T-cell (primary cell): ENCODE measurements around the gene TARS2. TPM values are rescaled to one million over a fixed set of nuclear protein-coding genes. Genes with fewer than 3 reads are reported as not detected.

Experiments
- ATAC-seq, 4 experiments: fragments of 200-7000 bp in 3 of 4; fragments of 150-1000 bp in 1 of 4; cut with Tn5 transposase; replicated peaks in 1 of 4; 1 replicate in 3 of 4; 2 replicates in 1 of 4; pipeline ENCODE4 v1.10.0; 2021; ENCODE audit warnings: moderate library complexity in 3 of 4, mild to moderate bottlenecking in 2 of 4, moderate number of reproducible peaks in 1 of 4
- CTCF ChIA-PET, 2 donors: fragments of 300-600 bp; sonication (Branson Sonifier 250); formaldehyde crosslinking; loops; one replicate each; lab custom pipeline; 2022; ENCODE audit warnings: antibody characterized with exemption in 2 of 2; lab: Charles Lee
- POLR2A ChIA-PET, 2 donors: fragments of 300-600 bp; sonication (Branson Sonifier 250); formaldehyde crosslinking; loops; one replicate each; lab custom pipeline; 2022; ENCODE audit warnings: antibody characterized with exemption in 2 of 2; lab: Charles Lee
- DNase-seq, 35 experiments: peaks; one replicate each; pipeline versions ENCODE4 v3.0.0 to v3.0.0-alpha.2; 2013 to 2023
- H3K27ac ChIP-seq: one replicate; pipeline ENCODE4 v1.5.1; 2013; ENCODE audit warnings: low read length
- H3K27me3 ChIP-seq, 2 experiments: replicated peaks in 1 of 2; 1 replicate in 1 of 2; 2 replicates in 1 of 2; pipeline versions ENCODE4 v1.6.1 to v1.7.0; 2013; ENCODE audit warnings: low read length in 1 of 2, mixed read lengths in 1 of 2; ENCODE audit not compliant: control insufficient read depth in 2 of 2, insufficient read depth in 2 of 2; ENCODE audit errors: extremely low read depth in 1 of 2
- H3K36me3 ChIP-seq, 2 donors: 1 replicate in 1 of 2; 2 replicates in 1 of 2; pipeline versions ENCODE4 v1.6.1 to v1.7.0; 2013; ENCODE audit warnings: low read length in 1 of 2; ENCODE audit not compliant: control insufficient read depth in 2 of 2, insufficient read depth in 1 of 2; ENCODE audit errors: extremely low read depth in 1 of 2
- H3K4me1 ChIP-seq, 2 experiments: 1 replicate in 1 of 2; 2 replicates in 1 of 2; pipeline versions ENCODE4 v1.6.1 to v1.7.0; 2013; ENCODE audit warnings: low read length in 2 of 2, mixed read lengths in 1 of 2; ENCODE audit not compliant: insufficient read depth in 2 of 2, control insufficient read depth in 1 of 2; ENCODE audit errors: extremely low read depth in 1 of 2
- H3K4me3 ChIP-seq, 2 donors: 1 replicate in 1 of 2; 2 replicates in 1 of 2; pipeline versions ENCODE4 v1.5.1 to v1.7.0; 2013; ENCODE audit warnings: mild to moderate bottlenecking in 2 of 2, low read length in 1 of 2, moderate library complexity in 1 of 2; ENCODE audit not compliant: control insufficient read depth in 1 of 2; ENCODE audit errors: extremely low read depth in 1 of 2
- H3K9me3 ChIP-seq: 2 replicates; pipeline ENCODE4 v1.7.0; 2013
- H3K27ac Mint-ChIP-seq, 2 donors: one replicate each; pipeline ENCODE4 v1.8.0; 2020 to 2021; ENCODE audit warnings: mild to moderate bottlenecking in 2 of 2, mixed read lengths in 2 of 2
- H3K27me3 Mint-ChIP-seq, 2 donors: one replicate each; pipeline ENCODE4 v1.8.0; 2021 to 2022; ENCODE audit warnings: mixed read lengths in 2 of 2
- H3K36me3 Mint-ChIP-seq: one replicate; pipeline ENCODE4 v1.8.0; 2021; ENCODE audit warnings: mixed read lengths
- H3K4me1 Mint-ChIP-seq, 3 donors: one replicate each; pipeline ENCODE4 v1.8.0; 2020 to 2022; ENCODE audit warnings: mixed read lengths in 3 of 3, mild to moderate bottlenecking in 1 of 3
- H3K4me3 Mint-ChIP-seq, 3 donors: one replicate each; pipeline ENCODE4 v1.8.0; 2020 to 2022; ENCODE audit warnings: mild to moderate bottlenecking in 3 of 3, mixed read lengths in 3 of 3, moderate library complexity in 3 of 3
- H3K9me3 Mint-ChIP-seq, 3 donors: one replicate each; pipeline ENCODE4 v1.8.0; 2020 to 2022; ENCODE audit warnings: mixed read lengths in 3 of 3
- WGBS: methylation state at CpG from one replicate; pipeline ENCODE4 v1.1.5; 2013; ENCODE audit warnings: missing lambda C conversion rate; ENCODE audit not compliant: insufficient coverage; 5-methylcytosine and 5-hydroxymethylcytosine counted together
- total RNA-seq, 35 experiments: library from RNA in 6 of 35; stranded (reverse) in 6 of 35; fragments of 120-200 nt in 1 of 35; gene quantifications; one replicate each; pipeline versions ENCODE4 v1.2.1 to v1.2.4 and lab custom pipeline; 2013 to 2026

Gene TARS2
- total RNA-seq (10 to 100 TPM; 24.1 to 35.9 (median 30.2) TPM), total RNA-seq (lab: John Stamatoyannopoulos, UW) (11.6 to 52.8 (median 25.0) reads per million in 29 experiments)
- 22.3 TPM for total RNA-seq (2013)

GRCh38 chr1:150486966-150487762 is at the start of gene TARS2:
Gene TARS2, plus strand, starts transcription at chr1:150487419. Its CDS starts 32 bp downstream, at chr1:150487451.
- ATAC-seq (peak; percentile 100), DNase-seq (peak; percentile 83 to 97 (median 93))
- no peaks in the 10 kb centered on the region for H3K9me3 ChIP-seq
- peaks cover 10 to 29% of the 10 kb centered on the region in 2 donors for H3K36me3 ChIP-seq
- 0% methylated on average over 20 of the region's 30 CpGs for WGBS
- peak within 1 kb of the TSS; percentile 98 to 100 (median 99) for H3K4me3 Mint-ChIP-seq
- ChIA-PET POLR2A (interaction anchor here (0.6 to 1.0 kb wide), 4 partner anchors 28 to 446 kb away, joined by 3 to 4 read pairs (median 4); partner anchors contain the start of gene FALEC (in 1 of the 2)), CTCF (interaction anchor here in 1 of 2 donors (1.1 kb wide), 1 partner anchor 210 kb away, joined by 3 read pairs; the partner anchor contains the start of gene GOLPH3L)
- no peaks in the 10 kb centered on the region for H3K27me3 Mint-ChIP-seq
- no peaks in the 10 kb centered on the region for H3K27me3 ChIP-seq
- peak within 1 kb of the TSS; percentile 73 to 82 for H3K4me3 ChIP-seq
- peaks cover 18 to 26% (median 23%) of the 10 kb centered on the region in 3 donors for H3K4me1 Mint-ChIP-seq
- H3K27ac Mint-ChIP-seq: peak within 1 kb of the TSS; percentile 99
- no peaks in the 10 kb centered on the region for H3K9me3 Mint-ChIP-seq
- peak within 1 kb of the TSS; percentile 73 for H3K27ac ChIP-seq
- peaks cover 0 to 9% of the 10 kb centered on the region in 2 experiments for H3K4me1 ChIP-seq
- peaks cover 24% of the 10 kb centered on the region for H3K36me3 Mint-ChIP-seq

- 100% methylated on average over 2 of the region's 2 CpGs for WGBS
- POLR2A ChIA-PET: no interaction called here
- H3K9me3 Mint-ChIP-seq: no peaks in the 10 kb centered on the region
- Histone ChIP-seq H3K36me3 (peaks cover 4 to 45% of the 10 kb centered on the region in 2 donors), H3K9me3 (no peaks in the 10 kb centered on the region), H3K4me1 (no peaks in the 10 kb centered on the region), H3K27me3 (no peaks in the 10 kb centered on the region), H3K27ac (no peak overlapping the region), H3K4me3 (no peak overlapping the region)
- DNase-seq (no peak), ATAC-seq (no peak)
- peaks cover 0 to 7% (median 4%) of the 10 kb centered on the region in 3 donors for H3K4me1 Mint-ChIP-seq
- no peak overlapping the region for H3K4me3 Mint-ChIP-seq
- H3K36me3 Mint-ChIP-seq: peaks cover 36% of the 10 kb centered on the region
- CTCF ChIA-PET: no interaction called here
- H3K27ac Mint-ChIP-seq: peak overlapping the region in 1 of 2 donors; percentile 31
- no peaks in the 10 kb centered on the region for H3K27me3 Mint-ChIP-seq
Observed at GRCh38 chr1:150441121-150441520, 46.1 kb upstream of the TARS2 start.

GRCh38 chr1:150444232-150444631 is 43.0 kb upstream of the TARS2 start:
- no peak overlapping the region for H3K4me3 ChIP-seq
- 100% methylated on average over 1 of the region's 1 CpG for WGBS
- Mint-ChIP-seq H3K4me1 (peaks cover 2 to 8% (median 7%) of the 10 kb centered on the region in 3 donors), H3K4me3 (no peak overlapping the region), H3K36me3 (peaks cover 46% of the 10 kb centered on the region), H3K27me3 (no peaks in the 10 kb centered on the region), H3K27ac (peak overlapping the region; percentile 6 to 18), H3K9me3 (no peaks in the 10 kb centered on the region)
- H3K27ac ChIP-seq: no peak overlapping the region
- H3K9me3 ChIP-seq: no peaks in the 10 kb centered on the region
- peaks cover 6 to 62% of the 10 kb centered on the region in 2 donors for H3K36me3 ChIP-seq
- no peaks in the 10 kb centered on the region for H3K4me1 ChIP-seq
- no peaks in the 10 kb centered on the region for H3K27me3 ChIP-seq
- POLR2A ChIA-PET: interaction anchor here in 1 of 2 donors (0.6 kb wide), 1 partner anchor 86 kb away, joined by 3 read pairs; no protein-coding TSS in a partner anchor
- CTCF ChIA-PET: no interaction called here
- ATAC-seq: no peak
- DNase-seq: no peak

GRCh38 chr1:150456146-150456647 is 31.0 kb upstream of the TARS2 start:
- CTCF ChIA-PET: no interaction called here
- H3K4me1 ChIP-seq: no peaks in the 10 kb centered on the region
- no peaks in the 10 kb centered on the region for H3K9me3 Mint-ChIP-seq
- H3K9me3 ChIP-seq: no peaks in the 10 kb centered on the region
- no peak for ATAC-seq
- H3K27ac Mint-ChIP-seq: peak overlapping the region; percentile 23 to 72
- H3K36me3 Mint-ChIP-seq: peaks cover 36% of the 10 kb centered on the region
- POLR2A ChIA-PET: no interaction called here
- H3K4me3 Mint-ChIP-seq: no peak overlapping the region
- no peak overlapping the region for H3K27ac ChIP-seq
- no peak overlapping the region for H3K4me3 ChIP-seq
- H3K36me3 ChIP-seq: peaks cover 6 to 56% of the 10 kb centered on the region in 2 donors
- DNase-seq: no peak
- peaks cover 5 to 6% (median 5%) of the 10 kb centered on the region in 3 donors for H3K4me1 Mint-ChIP-seq
- H3K27me3 Mint-ChIP-seq: no peaks in the 10 kb centered on the region
- no CpG with 5 or more reads among the region's 4 CpGs for WGBS
- H3K27me3 ChIP-seq: no peaks in the 10 kb centered on the region

GRCh38 chr1:150464422-150464826 is 22.8 kb upstream of the TARS2 start:
- Mint-ChIP-seq H3K4me1 (peaks cover 4 to 7% (median 4%) of the 10 kb centered on the region in 3 donors), H3K27ac (peak overlapping the region; percentile 8 to 49), H3K27me3 (no peaks in the 10 kb centered on the region), H3K36me3 (peaks cover 21% of the 10 kb centered on the region), H3K4me3 (no peak overlapping the region), H3K9me3 (no peaks in the 10 kb centered on the region)
- ChIA-PET CTCF (interaction anchor here (0.9 to 1.0 kb wide), 2 partner anchors 96 to 100 kb away, joined by 3 to 5 read pairs; no protein-coding TSS in a partner anchor), POLR2A (interaction anchor here in 1 of 2 donors (0.8 kb wide), 1 partner anchor 96 kb away, joined by 3 read pairs; no protein-coding TSS in a partner anchor)
- H3K36me3 ChIP-seq: peaks cover 3 to 48% of the 10 kb centered on the region in 2 donors
- no peaks in the 10 kb centered on the region for H3K9me3 ChIP-seq
- no peaks in the 10 kb centered on the region for H3K27me3 ChIP-seq
- H3K27ac ChIP-seq: no peak overlapping the region
- no peak overlapping the region for H3K4me3 ChIP-seq
- WGBS: 17% methylated on average over 2 of the region's 4 CpGs
- H3K4me1 ChIP-seq: no peaks in the 10 kb centered on the region
- DNase-seq (peak; percentile 9 to 84 (median 64)), ATAC-seq (peak; percentile 66 to 85 (median 72))

GRCh38 chr1:150466964-150467363 is 20.3 kb upstream of the TARS2 start:
- Mint-ChIP-seq H3K36me3 (peaks cover 35% of the 10 kb centered on the region), H3K27ac (no peak overlapping the region), H3K9me3 (no peaks in the 10 kb centered on the region), H3K4me1 (peaks cover 4 to 7% (median 4%) of the 10 kb centered on the region in 3 donors), H3K27me3 (no peaks in the 10 kb centered on the region), H3K4me3 (no peak overlapping the region)
- Histone ChIP-seq H3K36me3 (peaks cover 13 to 66% of the 10 kb centered on the region in 2 donors), H3K27ac (no peak overlapping the region), H3K4me1 (no peaks in the 10 kb centered on the region), H3K9me3 (no peaks in the 10 kb centered on the region), H3K4me3 (no peak overlapping the region), H3K27me3 (no peaks in the 10 kb centered on the region)
- no peak for ATAC-seq
- ChIA-PET CTCF (no interaction called here), POLR2A (interaction anchor here in 1 of 2 donors (0.7 kb wide), 1 partner anchor 104 kb away, joined by 7 read pairs; no protein-coding TSS in a partner anchor)
- no peak for DNase-seq
